Muscle of back (tissue), 11 donors: ENCODE data around the gene OPRD1. TPM values are rescaled to one million over a fixed set of nuclear protein-coding genes. Genes with fewer than 3 reads are reported as not detected.
"Not testable (repeated sequence)": the region's sequence is repeated elsewhere in the genome, so short reads cannot be mapped to it uniquely, and the experiment has no call there.

Source experiments
- DNase-seq, 3 donors: peaks; one replicate each; pipeline versions ENCODE4 v3.0.0 to v3.0.0-alpha.2; 2013
- polyA plus RNA-seq, 10 donors: library from polyadenylated mRNA; unstranded; fragments of 120-200 nt; gene quantifications; one replicate each; pipeline ENCODE4 v1.2.1, GENCODE V29; 2013; ENCODE audit not compliant: insufficient read length in 10 of 10

Gene OPRD1
- polyA plus RNA-seq, 10 donors = 0.17 to 0.74 (median 0.39) TPM

GRCh38 chr1:28845786-28846543 lies 34.0 kb downstream of the OPRD1 start:
- no peak for DNase-seq

DNA sequence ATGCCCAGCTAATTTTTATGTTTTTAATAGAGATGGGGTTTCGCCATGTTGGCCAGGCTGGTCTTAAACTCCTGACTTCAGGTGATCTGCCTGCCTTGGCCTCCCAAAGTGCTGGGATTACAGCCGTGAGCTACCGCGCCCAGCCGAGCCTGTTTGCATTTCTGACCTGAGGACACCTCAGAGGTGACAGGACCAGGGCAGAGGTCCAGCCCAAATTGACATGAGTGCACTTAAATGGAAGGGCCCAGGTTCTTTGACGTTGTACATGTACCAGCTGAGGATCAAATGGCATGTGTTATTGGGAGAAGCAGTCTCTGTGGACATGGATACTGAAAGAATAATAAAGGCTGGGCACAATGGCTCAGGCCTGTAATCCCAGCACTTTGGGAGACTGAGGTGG lies 35.2 kb downstream of the OPRD1 start:
- not testable (repeated sequence) for DNase-seq

- DNase-seq = no peak
These were observed 36.4 kb downstream of the OPRD1 start for GRCh38 chr1:28848416-28848815.

DNA sequence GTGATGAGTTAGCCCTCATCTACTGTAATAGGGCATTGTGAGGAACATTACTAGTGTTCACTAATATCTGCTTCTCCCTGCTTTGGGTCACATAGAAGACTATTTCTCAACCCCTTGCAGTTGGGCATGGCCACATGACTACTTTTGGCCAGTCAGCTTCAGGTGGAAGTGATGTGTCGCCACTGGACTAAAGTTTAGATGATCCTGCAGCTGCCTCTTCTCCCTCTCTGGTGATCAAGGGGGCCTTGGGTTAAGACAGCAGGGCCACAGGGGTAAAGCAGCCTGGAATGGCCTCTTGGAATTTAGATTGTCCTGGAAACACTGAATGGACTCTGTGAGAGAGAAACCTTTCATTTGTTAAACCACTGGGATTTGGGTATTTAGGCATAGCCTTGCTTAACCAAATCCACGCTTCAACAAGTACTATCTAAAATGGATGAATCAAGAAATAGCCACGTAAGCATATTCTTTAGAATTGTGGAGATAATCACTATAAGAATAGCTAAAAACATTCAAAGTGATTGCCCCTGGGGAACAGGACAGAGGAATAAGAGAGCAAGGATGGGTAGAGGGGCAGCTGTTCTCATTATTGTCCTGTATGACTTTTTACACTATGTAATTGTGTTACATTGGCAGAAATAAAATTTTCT lies 41.2 kb downstream of the OPRD1 start:
- DNase-seq = no peak

DNA sequence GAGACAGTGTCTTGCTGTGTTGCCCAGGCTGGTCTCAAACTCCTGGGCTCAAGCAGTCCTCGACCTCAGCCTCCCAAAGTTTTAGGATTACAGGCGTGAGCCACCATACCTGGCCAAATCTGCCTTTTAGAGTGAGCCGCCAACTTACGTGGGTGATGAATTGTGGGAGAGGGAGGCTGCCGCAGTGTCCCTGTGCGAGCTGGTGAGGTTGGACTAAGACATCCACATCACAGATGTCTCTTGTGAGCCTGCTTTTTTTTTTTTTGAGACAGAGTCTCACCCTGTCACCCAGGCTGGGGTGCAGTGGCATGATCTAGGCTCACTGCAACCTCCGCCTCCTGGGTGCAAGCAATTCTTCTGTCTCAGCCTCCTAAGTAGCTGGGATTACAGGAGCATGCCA lies 42.4 kb downstream of the OPRD1 start:
- not testable (repeated sequence) for DNase-seq

- DNase-seq = no peak
These were observed 43.1 kb downstream of the OPRD1 start for GRCh38 chr1:28855046-28855445.

DNA sequence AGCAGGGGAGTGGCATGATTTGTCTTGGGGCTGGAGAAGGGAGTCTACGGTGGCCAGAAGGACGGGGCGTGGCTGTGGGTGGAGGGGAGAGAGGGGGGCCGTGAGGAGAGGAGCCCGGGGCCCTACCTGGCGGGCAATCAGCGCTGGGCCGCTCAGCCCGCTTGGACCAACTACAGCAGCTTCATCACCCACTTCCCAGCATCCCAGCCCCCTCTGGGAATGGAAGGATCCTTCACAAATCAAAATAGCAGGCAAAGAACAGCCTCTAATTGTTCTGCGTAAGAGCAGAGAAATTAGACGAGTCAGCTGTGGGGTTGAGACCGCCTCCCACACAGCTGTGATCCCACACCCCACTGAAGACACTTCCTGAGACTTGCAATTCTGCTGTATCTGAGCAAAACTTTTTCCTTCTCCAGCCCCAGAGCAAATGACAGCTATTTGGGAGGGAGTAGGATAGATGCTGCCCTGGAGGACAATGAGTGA lies 43.5 kb downstream of the OPRD1 start:
- DNase-seq = peak in 2 of 3 donors; percentile 38 to 75

DNA sequence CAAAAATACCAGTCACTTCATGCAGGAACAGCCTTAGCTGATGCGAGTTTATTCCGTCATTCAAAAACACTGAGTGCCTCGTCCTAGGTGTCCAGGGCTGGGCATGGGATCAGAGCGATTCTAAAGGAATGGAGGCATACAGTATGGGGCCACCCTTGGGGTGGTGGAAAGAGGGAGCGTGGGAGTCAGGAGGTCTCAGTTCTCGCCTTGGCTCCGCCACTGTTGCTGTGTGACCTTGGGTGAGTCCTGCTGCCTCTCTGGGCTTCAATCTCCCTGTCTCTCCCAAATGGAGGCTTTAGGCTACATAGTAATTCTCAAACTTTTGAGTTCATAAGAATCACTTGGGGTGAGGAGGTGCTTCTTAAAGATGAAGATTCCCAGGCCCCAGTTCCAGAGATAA lies 44.0 kb downstream of the OPRD1 start:
- DNase-seq = no peak

DNA sequence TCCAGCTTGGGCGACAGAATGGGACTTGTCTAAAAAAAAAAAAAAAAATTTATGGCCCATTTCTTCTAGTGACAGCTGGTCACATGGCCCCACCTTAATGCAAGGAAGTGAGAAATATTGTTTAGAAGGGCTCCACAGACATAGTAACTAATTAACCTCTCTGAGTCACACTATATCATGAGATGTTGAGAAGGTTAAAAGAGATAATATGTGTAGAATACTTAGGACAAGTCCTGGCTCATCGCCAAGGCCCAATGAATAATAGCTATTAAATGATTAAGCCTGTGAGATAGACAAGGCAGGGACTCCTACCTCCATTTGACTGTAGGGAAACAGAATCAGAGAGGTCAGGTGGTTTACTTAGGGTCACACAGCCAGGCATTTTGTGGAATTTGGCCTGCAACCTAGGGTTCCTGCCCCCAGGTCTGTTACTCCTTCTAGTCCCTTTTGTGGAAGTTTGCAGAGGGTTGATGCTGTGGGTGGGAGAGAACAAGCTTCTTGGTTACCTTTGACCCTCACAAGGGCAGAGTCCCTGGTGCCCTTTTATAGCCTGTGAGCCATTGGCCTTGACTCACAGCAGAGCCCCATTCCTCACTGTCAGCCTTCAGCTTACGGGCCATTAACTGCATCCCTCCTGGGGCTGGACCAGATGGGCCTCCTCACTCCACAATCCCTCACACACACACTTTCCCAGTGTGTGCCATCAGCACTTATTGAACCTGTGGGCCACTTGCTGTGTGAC lies 48.5 kb downstream of the OPRD1 start:
- no peak for DNase-seq

DNA sequence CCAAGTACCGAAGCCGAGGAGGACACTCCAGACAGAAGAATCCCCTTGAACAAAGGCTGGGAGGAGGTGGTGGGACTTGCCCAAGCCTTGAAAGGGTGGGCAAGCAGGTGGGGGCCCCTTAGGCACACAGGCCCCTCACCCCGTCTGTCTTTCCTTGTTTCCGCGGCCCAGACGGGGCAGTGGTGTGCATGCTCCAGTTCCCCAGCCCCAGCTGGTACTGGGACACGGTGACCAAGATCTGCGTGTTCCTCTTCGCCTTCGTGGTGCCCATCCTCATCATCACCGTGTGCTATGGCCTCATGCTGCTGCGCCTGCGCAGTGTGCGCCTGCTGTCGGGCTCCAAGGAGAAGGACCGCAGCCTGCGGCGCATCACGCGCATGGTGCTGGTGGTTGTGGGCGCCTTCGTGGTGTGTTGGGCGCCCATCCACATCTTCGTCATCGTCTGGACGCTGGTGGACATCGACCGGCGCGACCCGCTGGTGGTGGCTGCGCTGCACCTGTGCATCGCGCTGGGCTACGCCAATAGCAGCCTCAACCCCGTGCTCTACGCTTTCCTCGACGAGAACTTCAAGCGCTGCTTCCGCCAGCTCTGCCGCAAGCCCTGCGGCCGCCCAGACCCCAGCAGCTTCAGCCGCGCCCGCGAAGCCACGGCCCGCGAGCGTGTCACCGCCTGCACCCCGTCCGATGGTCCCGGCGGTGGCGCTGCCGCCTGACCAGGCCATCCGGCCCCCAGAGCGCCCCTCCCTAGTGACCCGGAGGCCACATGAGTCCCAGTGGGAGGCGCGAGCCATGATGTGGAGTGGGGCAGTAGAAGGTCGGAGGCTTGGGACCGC lies 50.8 kb downstream of the OPRD1 start:
- DNase-seq = no peak

GRCh38 chr1:28864695-28865094 lies 52.7 kb downstream of the OPRD1 start:
- no peak for DNase-seq

DNA sequence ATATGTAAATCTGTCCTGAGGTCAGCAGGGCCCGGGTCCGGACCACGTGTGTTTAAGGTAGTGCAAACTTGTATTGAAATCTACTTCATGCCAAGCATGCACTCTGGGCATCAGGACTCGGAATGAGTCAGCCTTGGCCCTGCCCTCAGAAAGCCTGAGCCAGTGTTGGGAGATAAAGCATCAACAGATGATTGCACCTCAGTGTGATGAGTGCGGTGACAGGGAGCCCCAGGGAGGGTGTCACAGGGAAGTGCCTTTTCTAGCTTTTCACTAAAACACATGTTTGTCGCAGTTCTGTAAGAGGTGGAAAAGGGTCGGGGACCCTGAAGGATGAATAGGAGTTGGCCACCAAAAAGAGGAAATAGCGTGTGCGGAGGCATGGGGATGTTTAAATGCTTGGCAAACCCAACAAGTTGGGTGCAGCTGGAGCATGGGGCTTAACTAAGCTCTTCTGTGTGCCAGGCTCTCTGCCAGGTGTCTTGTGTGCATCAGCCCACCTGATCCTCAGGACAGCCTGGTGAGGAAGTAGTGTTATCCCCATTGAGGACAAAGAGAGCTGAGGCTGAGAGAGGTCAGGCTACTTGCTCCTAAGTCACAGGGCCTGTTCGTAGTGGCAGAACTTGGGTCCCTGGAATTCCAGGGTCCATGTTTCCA lies 54.2 kb downstream of the OPRD1 start:
- DNase-seq = no peak

- no peak for DNase-seq
These were observed 55.9 kb downstream of the OPRD1 start for GRCh38 chr1:28867850-28868249.

- DNase-seq = no peak
These were observed 58.0 kb downstream of the OPRD1 start for GRCh38 chr1:28869952-28870351.

GRCh38 chr1:28871631-28872401 lies 59.8 kb downstream of the OPRD1 start:
- no peak for DNase-seq

- not testable (repeated sequence) for DNase-seq
These were observed 63.2 kb downstream of the OPRD1 start for GRCh38 chr1:28875134-28875533.

- peak; percentile 58 to 87 (median 81) for DNase-seq
These were observed 65.3 kb downstream of the OPRD1 start for GRCh38 chr1:28877132-28877781.

DNA sequence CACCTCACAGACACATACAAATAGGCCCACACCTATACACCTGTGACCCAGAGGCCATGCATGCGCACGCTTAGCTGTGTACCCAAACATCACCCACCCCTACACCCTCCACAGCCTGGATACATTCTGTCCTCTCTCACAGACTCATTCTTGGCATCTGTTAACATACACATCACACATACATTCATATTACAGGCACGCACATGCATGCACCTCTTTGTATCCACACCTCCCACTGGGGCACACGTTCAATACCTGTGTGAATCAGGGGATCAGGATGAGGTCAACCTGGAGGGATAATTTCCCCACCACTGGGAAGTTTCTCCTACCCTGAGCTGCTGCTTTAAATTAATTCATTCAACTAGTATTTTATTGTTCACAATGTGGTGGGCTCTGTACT lies 66.8 kb downstream of the OPRD1 start:
- no peak for DNase-seq

- DNase-seq = peak; percentile 83 to 92 (median 88)
These were observed 70.1 kb downstream of the OPRD1 start for GRCh38 chr1:28882009-28882628.
